NOMO-1 treated with DMSO at 0.1 percent for 48 hours (cell line): ENCODE results near the gene ACTR3.
A peak's percentile ranks its signal among the peaks of the same experiment; 100 is the strongest.

Experiments
- DNase-seq: peaks from one replicate; lab custom pipeline; 2025; ENCODE audit not compliant: unreplicated experiment; lab: John Stamatoyannopoulos, UW

The ACTR3 gene

DNA sequence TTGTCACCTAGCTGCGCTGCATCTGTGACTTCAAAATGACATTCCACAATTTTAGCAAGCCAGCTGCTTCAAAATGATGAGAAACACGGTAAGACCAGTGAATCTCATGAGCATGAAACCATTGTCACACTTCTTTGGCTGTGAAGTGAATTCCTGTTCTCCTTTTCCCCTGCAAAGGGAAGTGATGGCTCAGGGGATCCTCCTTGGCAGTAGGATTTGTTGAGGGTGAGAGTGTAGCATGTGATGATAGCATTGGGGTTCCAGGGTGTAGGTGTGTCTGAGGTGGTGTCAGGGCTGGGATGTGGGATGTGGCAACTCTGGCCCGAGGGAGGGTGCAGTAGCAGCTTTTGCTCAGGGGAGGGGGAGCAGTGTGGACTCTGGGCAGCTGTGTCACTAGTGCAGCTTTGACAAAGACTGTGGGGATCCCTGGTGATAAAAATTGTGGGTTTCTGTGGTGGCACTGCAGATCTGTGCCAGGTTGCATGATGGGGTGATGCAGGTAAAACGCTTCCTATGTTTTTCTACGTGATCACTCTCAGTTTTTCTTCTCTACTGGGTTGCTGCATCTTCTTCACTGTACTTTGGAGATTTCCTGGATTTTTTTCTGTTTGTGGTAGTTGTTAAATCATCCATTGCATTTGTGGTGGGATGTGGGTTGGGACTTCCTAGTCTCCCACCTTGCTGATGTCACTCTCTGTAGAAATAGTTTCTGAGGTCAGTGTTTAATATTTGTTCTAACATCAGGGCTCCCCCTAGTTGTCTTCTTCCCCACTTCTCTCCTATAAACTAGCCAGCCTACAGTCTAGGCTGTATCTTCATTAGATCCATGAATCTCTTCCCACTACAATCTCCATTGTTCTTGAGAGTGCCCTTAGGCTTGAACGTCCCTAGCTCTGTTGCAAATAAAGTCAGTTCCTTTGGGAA is 107.0 kb downstream of the ACTR3 start:
- no peak for DNase-seq

DNA sequence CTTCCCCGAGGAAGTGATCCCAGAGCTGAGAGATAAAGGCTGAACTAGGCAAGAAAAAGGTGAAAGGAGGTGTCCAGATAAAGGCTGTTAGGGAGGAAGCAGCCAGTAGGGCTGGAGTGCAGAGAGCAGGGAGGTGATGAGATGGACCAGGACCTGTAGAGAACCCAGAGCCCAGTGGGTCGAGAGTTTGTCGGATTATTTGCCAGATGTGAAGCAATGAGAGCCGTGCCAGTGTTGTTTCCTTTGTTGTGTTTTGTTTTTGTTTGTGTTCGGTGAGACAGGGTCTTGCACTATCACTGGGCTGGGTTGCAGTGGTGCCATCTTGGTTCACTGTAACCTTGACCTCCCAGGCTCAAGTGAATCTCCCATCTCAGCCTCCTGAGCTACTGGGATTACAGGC is 111.3 kb downstream of the ACTR3 start:
- DNase-seq, result no peak

DNA sequence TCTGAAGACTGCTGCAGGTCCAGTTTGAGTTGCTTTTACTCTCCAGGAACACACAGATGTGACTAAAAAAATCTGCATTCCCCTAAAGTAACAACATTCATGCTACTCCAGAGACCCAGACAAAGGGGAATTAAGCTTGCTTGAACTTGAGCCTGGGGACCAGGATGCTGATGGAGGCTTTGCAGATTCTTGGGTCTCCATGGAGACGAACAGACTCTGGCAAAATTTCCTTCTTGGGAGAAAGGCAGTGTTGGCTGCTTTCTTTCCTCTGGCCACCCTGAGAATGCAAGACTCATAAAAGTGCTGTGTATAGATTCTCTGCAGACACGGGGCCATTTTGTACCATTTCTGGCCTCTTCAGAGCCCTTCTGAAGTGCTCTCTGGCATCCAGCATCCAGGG is 112.0 kb downstream of the ACTR3 start:
- no peak for DNase-seq

DNA sequence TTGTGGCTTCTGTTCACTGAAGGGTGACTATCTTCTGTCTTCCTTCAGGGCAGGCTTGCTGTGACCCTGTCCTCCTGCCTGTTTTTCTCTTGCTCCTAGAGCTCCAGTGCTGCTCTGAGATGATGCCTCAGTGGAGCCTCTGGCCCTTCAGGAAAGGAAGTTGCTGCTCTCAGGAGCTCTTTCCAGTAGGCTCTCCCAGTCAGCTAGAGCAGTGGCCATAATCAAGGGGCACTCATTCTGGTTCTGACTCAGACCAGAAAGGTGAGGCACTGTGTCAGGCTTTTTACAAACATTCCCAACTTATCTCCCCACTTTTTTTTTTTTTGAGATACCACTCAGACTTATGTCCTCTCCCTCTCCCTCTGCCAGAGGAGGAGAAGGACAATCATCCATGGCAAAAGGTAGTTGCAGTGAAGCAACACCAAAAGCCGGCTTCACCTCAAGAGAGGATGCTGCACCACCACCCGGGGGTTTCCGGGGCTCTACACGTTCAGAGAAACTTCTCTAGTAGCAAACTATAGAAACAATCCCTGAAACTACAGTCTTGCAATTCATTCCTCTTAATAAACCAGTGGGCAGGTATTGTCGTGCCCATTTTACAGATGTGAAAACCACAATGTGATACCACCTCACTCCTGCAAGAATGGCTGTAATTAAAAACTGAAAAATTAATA is 115.4 kb downstream of the ACTR3 start:
- DNase-seq, result no peak

DNA sequence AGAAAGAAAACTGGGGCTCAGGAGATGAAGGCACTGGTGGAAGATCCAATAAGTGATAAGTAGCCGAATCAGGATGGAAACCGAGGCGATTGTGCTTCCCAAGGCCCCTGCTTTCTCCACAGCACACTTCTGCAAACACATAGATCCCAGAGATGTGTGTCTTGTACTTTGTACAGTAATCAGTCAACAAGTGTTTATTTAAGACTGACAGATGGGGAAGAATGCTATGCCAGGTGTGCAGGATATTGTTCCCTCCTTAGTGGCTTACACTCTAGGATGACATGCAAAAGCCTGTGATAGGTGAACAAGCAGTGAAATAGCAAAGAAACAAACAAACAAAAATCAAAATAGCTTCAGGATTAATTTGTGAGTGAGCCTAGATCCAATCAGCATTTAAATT is 116.6 kb downstream of the ACTR3 start:
- DNase-seq, result no peak

GRCh38 chr2:114007436-114007835 is 117.5 kb downstream of the ACTR3 start:
- peak; percentile 90 for DNase-seq

GRCh38 chr2:114008720-114009119 is 118.8 kb downstream of the ACTR3 start:
- DNase-seq, result no peak

DNA sequence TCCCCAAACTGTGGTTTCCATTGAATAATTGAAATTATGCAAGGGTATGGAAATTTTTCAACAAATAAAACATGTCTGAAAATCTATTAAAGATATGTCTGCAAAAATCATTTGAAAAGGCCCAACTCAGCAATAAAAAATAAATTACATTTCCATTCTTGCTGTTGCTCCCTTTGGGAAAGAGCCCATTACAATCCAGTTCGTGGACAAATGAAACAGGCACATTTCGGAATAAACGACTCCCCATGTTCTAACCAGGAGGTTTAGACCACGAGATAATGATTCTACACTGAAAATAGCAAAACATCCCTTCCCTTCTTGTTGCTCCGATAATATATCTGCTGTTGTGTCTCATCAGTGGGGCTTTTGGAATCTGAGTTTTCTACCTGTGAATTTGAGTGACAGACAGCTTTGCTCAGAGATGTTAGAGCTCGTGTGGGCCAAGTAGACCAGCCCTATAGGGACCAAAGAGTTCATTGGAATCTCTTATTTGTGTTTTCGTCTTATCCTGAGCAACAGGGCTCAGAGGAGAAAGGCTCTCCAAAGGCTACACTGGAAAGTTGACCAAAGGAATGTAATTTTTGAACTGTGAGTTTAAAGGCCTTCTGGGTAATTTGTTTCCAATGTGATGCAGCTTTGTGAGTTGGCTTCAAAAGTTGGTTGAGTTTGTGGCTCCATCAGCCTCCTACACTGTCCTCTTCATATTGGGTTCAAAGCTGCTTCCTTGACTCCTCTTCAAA is 119.5 kb downstream of the ACTR3 start:
- no peak for DNase-seq

GRCh38 chr2:114010001-114010400 is 120.1 kb downstream of the ACTR3 start:
- no peak for DNase-seq

DNA sequence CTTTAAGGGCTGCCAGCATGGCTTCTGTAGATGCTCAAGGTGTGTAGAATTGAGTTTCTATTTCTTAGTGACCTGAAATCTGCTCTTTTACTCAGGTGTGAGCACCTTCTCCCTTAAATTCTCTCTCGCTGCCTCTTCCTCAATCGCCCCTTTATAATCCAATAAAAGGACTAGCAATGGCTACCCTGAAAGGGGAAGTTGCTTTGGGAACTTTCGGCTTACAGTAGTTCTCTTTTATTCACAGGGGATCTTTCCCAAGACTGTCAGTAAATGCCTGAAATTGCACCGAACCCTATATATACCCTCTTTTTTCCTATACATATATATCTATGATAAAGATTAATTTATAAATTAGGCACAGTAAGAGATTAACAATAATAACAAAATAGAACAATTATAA is 121.8 kb downstream of the ACTR3 start:
- peak; percentile 64 for DNase-seq
